HepG2 (cell line): ENCODE data around the gene TMEM132E. TPM values are rescaled to one million over a fixed set of nuclear protein-coding genes. Genes with fewer than 3 reads are reported as not detected.

Experiments used
- ATAC-seq: fragments of 200-7000 bp; cut with Tn5 transposase; 3 replicates; pipeline ENCODE4 v1.9.1; 2020; ENCODE audit warnings: mild to moderate bottlenecking, moderate library complexity
- BruUV-seq: library from RNA; stranded (reverse); fragments of 400-500 nt; replicated peaks from 2 replicates; lab custom pipeline; 2021; lab: Mats Ljungman, UMichigan
- CTCF ChIA-PET: fragments of 300-600 bp; formaldehyde crosslinking; extraction: SDS; loops from one replicate; lab custom pipeline; 2021; ENCODE audit warnings: low total read pairs, inconsistent platforms, low intra/inter-chr PET ratio; lab: Yijun Ruan, JAX
- POLR2A ChIA-PET: fragments of 350-600 bp; sonication (Branson Sonifier 250); formaldehyde crosslinking; loops from one replicate; lab custom pipeline; 2020; ENCODE audit warnings: antibody characterized with exemption, inconsistent platforms; lab: Yijun Ruan, JAX
- DNase-seq: peaks from one replicate; pipeline ENCODE4 v3.0.0-alpha.2; 2015; ENCODE audit warnings: low spot score
- FAIRE-seq: peaks from 3 replicates; lab custom pipeline; 2011; peaks lifted over from hg19 to GRCh38; lab: Jason Lieb, UNC
- H2AFZ ChIP-seq: one replicate; pipeline ENCODE4 v1.6.1; 2011; ENCODE audit warnings: low read length, inconsistent platforms
- H3K27ac ChIP-seq: fragments of 300-600 bp; 3 replicates; pipeline ENCODE4 v1.8.0; 2011; ENCODE audit warnings: mixed run types, mild to moderate bottlenecking, mixed read lengths, low read length, inconsistent platforms; ENCODE audit not compliant: insufficient read depth; ENCODE audit errors: extremely low read length
- H3K27me3 ChIP-seq, 2 experiments: fragments of 200-600 bp in 1 of 2; 2 replicates in 1 of 2; 3 replicates in 1 of 2; pipeline versions ENCODE4 v1.6.0 to v1.8.0; 2011; ENCODE audit warnings: low read length in 2 of 2, mild to moderate bottlenecking in 2 of 2, moderate library complexity in 2 of 2, inconsistent platforms in 1 of 2; ENCODE audit not compliant: insufficient read depth in 2 of 2, control insufficient read depth in 1 of 2
- H3K36me3 ChIP-seq, 2 experiments: fragments of 200-600 bp in 1 of 2; replicated peaks in 1 of 2; 2 replicates in 1 of 2; 3 replicates in 1 of 2; pipeline versions ENCODE4 v1.5.1 to v1.8.0; 2011; ENCODE audit warnings: low read length in 2 of 2, inconsistent platforms in 1 of 2; ENCODE audit not compliant: insufficient read depth in 2 of 2, control insufficient read depth in 1 of 2
- H3K4me1 ChIP-seq: 2 replicates; pipeline ENCODE4 v1.5.1; 2012; ENCODE audit warnings: low read length, inconsistent platforms; ENCODE audit not compliant: insufficient read depth
- H3K4me2 ChIP-seq: 2 replicates; pipeline ENCODE4 v1.6.0; 2011; ENCODE audit warnings: low read depth, low read length, inconsistent platforms
- H3K4me3 ChIP-seq, 3 experiments: fragments of 200-600 bp in 1 of 3; sonication (generic), shearing (Covaris generic) in 1 of 3; replicated peaks in 1 of 3; 2 replicates each; pipeline ENCODE4 v1.5.1; 2011 to 2016; ENCODE audit warnings: low read length in 3 of 3, inconsistent platforms in 2 of 3, low read depth in 2 of 3, mild to moderate bottlenecking in 2 of 3, control low read depth in 1 of 3, mixed read lengths in 1 of 3; ENCODE audit not compliant: insufficient read depth in 1 of 3
- H3K79me2 ChIP-seq: one replicate; pipeline ENCODE4 v1.6.1; 2011; ENCODE audit warnings: low read length, inconsistent platforms; ENCODE audit not compliant: insufficient read depth
- H3K9ac ChIP-seq: 2 replicates; pipeline ENCODE4 v1.6.0; 2011; ENCODE audit warnings: mild to moderate bottlenecking, low read depth, low read length, inconsistent platforms; ENCODE audit not compliant: insufficient read depth
- H3K9me3 ChIP-seq: 2 replicates; pipeline ENCODE4 v1.5.1; 2012; ENCODE audit warnings: mild to moderate bottlenecking, low read length
- H4K20me1 ChIP-seq: 2 replicates; pipeline ENCODE4 v1.6.0; 2011; ENCODE audit warnings: inconsistent platforms, mild to moderate bottlenecking, low read length, moderate library complexity; ENCODE audit not compliant: insufficient read depth
- EED ChIP-seq: sonication (generic); formaldehyde crosslinking; IDR thresholded peaks from 2 replicates; pipeline ENCODE4 v1.5.0; 2020; ENCODE audit warnings: mild to moderate bottlenecking, missing genetic modification reagents
- NONO ChIP-seq, 2 experiments: fragments of 450-650 bp in 1 of 2; sonication (generic) in 1 of 2; formaldehyde crosslinking in 1 of 2; IDR thresholded peaks in 1 of 2; conservative IDR thresholded peaks in 1 of 2; 2 replicates each; pipeline versions ENCODE4 v1.6.1 to v1.8.0; 2017 to 2022; ENCODE audit warnings: mild to moderate bottlenecking in 1 of 2, missing genetic modification reagents in 1 of 2, moderate library complexity in 1 of 2
- SETDB1 ChIP-seq: sonication (generic); formaldehyde crosslinking; IDR thresholded peaks from 2 replicates; pipeline ENCODE4 v1.5.1; 2020; ENCODE audit warnings: missing genetic modification reagents, mild to moderate bottlenecking, borderline replicate concordance
- U2AF1 ChIP-seq: fragments of 200-400 bp; formaldehyde crosslinking; optimal IDR thresholded peaks from 2 replicates; pipeline ENCODE3; 2017; ENCODE audit warnings: mild to moderate bottlenecking, low read depth, low read length
- ZNF230 ChIP-seq: sonication (generic); formaldehyde crosslinking; IDR thresholded peaks from 2 replicates; pipeline ENCODE4 v1.4.0; 2020; ENCODE audit warnings: mild to moderate bottlenecking, missing genetic modification reagents
- ZNF530 ChIP-seq: sonication (generic); formaldehyde crosslinking; IDR thresholded peaks from 2 replicates; pipeline ENCODE4 v1.5.0; 2020; ENCODE audit warnings: low read depth, mild to moderate bottlenecking, missing genetic modification reagents
- ZNF616 ChIP-seq: sonication (generic); formaldehyde crosslinking; IDR thresholded peaks from 2 replicates; pipeline ENCODE4 v1.5.0; 2020; ENCODE audit warnings: low read depth, mild to moderate bottlenecking, missing genetic modification reagents
- whole genome bisulfite sequencing: methylation state at CpG from one replicate; pipeline ENCODE4 v1.1.6; 2017; ENCODE audit warnings: low lambda C conversion rate; 5-methylcytosine and 5-hydroxymethylcytosine counted together
- in situ Hi-C: cut with HindIII; loops from 2 replicates; pipeline ENCODE4 v1.10.0; 2017; ENCODE audit warnings: low pct_unique_long_range_greater_than_20kb; ENCODE audit not compliant: extremely low pct_ligation_motif_present
- intact Hi-C: fragments of 100-400 bp; cut with micrococcal nuclease; formaldehyde crosslinking; loops from one replicate; pipeline ENCODE4 v1.10.0; 2022; ENCODE audit not compliant: unreplicated experiment
- polyA plus RNA-seq, 8 experiments: library from polyadenylated mRNA; depleted of rRNA in 3 of 8; stranded (reverse) in 7 of 8; unstranded in 1 of 8; fragments of >200 nt; fragmentation: Illumina TruSeq in 4 of 8; extraction: Trizol in 4 of 8; gene quantifications; 2 replicates each; pipeline versions ENCODE4 v1.2.1 to v1.2.3, GENCODE V29; 2011 to 2016; ENCODE audit warnings: low read depth in 4 of 8, missing spikeins in 1 of 8, mixed read lengths in 1 of 8; ENCODE audit not compliant: insufficient read depth in 1 of 8
- total RNA-seq, 5 experiments: library from RNA; depleted of rRNA; stranded (reverse); fragments of >200 nt; fragmentation: Illumina TruSeq; extraction: Trizol; gene quantifications; 2 replicates each; pipeline ENCODE4 v1.2.3, GENCODE V29; 2016; ENCODE audit warnings: low read depth in 1 of 5
- TF ChIP-seq, protein P1 (sequence below): sonication (generic); formaldehyde crosslinking; IDR thresholded peaks from 2 replicates; pipeline ENCODE4; 2020; ENCODE audit warnings: missing genetic modification reagents, mild to moderate bottlenecking, borderline replicate concordance
- TF ChIP-seq, protein P2 (sequence below): sonication (generic); formaldehyde crosslinking; IDR thresholded peaks from 2 replicates; pipeline ENCODE4 v1.4.0; 2020; ENCODE audit warnings: mild to moderate bottlenecking, missing genetic modification reagents
- TF ChIP-seq, protein P3 (sequence below): sonication (generic); formaldehyde crosslinking; IDR thresholded peaks from 2 replicates; pipeline ENCODE4 v1.4.0; 2020; ENCODE audit warnings: mild to moderate bottlenecking, missing genetic modification reagents

Gene TMEM132E
- total and polyA plus RNA-seq, 2 of the 13 experiments (the other 11 are each of a cell fraction or from before 2014, with no cell fraction given) = not detected

DNA sequence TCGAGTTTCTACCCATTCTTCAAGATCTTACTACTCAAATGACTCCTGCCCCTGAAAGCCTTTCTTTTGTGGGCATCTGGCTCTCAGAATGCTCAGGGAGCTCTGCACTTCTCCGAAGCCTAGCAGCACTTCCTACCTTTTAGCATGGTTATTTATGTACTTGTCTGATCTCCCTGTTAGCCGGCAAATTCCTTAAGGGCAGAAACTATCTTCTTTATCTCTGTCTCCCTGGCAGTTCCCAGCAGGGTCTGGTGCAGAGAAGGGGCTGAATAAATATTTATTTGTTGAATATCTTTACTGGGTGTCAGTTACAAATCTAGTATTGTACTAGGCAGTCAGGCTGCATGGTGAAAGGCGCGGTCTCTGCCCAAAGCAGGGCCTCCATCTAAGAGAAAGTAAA lies 30.7 kb downstream of the TMEM132E start (continued):
- TF ChIP-seq, protein P1, sequence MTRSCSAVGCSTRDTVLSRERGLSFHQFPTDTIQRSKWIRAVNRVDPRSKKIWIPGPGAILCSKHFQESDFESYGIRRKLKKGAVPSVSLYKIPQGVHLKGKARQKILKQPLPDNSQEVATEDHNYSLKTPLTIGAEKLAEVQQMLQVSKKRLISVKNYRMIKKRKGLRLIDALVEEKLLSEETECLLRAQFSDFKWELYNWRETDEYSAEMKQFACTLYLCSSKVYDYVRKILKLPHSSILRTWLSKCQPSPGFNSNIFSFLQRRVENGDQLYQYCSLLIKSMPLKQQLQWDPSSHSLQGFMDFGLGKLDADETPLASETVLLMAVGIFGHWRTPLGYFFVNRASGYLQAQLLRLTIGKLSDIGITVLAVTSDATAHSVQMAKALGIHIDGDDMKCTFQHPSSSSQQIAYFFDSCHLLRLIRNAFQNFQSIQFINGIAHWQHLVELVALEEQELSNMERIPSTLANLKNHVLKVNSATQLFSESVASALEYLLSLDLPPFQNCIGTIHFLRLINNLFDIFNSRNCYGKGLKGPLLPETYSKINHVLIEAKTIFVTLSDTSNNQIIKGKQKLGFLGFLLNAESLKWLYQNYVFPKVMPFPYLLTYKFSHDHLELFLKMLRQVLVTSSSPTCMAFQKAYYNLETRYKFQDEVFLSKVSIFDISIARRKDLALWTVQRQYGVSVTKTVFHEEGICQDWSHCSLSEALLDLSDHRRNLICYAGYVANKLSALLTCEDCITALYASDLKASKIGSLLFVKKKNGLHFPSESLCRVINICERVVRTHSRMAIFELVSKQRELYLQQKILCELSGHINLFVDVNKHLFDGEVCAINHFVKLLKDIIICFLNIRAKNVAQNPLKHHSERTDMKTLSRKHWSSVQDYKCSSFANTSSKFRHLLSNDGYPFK (CRISPR knock-in tag) = no peak
- no peak for TF ChIP-seq U2AF1

DNA sequence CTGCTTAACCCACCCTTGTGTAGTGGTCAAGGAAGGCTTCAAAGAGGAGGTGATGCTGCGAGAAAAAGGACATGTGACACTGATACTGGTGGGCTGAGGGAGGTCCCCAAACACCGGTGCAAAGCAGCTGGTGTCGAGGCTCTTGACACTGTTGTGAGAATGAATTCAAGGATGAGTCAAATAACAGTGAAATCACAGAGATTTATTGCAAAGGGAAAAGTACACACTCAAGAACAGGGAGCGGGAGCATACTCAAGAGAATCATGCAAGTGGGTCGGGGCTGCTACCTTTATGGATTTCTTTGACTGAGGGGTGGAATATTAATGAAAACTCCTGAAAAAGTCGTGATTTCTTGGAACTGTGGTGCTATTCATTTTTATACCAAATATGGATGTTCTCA lies 31.1 kb downstream of the TMEM132E start:
- Histone ChIP-seq H3K9ac (no peak overlapping the region), H3K4me1 (no peaks in the 10 kb centered on the region), H3K36me3 (no peaks in the 10 kb centered on the region), H3K27ac (no peak overlapping the region), H3K9me3 (no peaks in the 10 kb centered on the region), H2AFZ (no peak overlapping the region), H3K4me3 (no peak overlapping the region), H3K27me3 (peaks cover 2 to 44% of the 10 kb centered on the region in 2 experiments; a peak in 3 of 5 replicates), H3K4me2 (no peak overlapping the region), H3K79me2 (no peaks in the 10 kb centered on the region), H4K20me1 (no peaks in the 10 kb centered on the region)
- POLR2A ChIA-PET = no interaction called here
- in situ Hi-C loops (no loop called here), intact Hi-C loops (no loop called here)
- BruUV-seq = no TSS peak
- FAIRE-seq (no peak), DNase-seq (no peak), ATAC-seq (no peak)
- TF ChIP-seq EED (CRISPR knock-in tag) (no peak), ZNF530 (CRISPR knock-in tag) (no peak), SETDB1 (CRISPR knock-in tag) (no peak), ZNF230 (CRISPR knock-in tag) (no peak), NONO (IDR thresholded peaks at IDR 0.05) (no peak), NONO (CRISPR knock-in tag; conservative IDR thresholded peaks at IDR 0.05) (no peak), ZNF616 (CRISPR knock-in tag) (no peak)
- TF ChIP-seq, protein P2, sequence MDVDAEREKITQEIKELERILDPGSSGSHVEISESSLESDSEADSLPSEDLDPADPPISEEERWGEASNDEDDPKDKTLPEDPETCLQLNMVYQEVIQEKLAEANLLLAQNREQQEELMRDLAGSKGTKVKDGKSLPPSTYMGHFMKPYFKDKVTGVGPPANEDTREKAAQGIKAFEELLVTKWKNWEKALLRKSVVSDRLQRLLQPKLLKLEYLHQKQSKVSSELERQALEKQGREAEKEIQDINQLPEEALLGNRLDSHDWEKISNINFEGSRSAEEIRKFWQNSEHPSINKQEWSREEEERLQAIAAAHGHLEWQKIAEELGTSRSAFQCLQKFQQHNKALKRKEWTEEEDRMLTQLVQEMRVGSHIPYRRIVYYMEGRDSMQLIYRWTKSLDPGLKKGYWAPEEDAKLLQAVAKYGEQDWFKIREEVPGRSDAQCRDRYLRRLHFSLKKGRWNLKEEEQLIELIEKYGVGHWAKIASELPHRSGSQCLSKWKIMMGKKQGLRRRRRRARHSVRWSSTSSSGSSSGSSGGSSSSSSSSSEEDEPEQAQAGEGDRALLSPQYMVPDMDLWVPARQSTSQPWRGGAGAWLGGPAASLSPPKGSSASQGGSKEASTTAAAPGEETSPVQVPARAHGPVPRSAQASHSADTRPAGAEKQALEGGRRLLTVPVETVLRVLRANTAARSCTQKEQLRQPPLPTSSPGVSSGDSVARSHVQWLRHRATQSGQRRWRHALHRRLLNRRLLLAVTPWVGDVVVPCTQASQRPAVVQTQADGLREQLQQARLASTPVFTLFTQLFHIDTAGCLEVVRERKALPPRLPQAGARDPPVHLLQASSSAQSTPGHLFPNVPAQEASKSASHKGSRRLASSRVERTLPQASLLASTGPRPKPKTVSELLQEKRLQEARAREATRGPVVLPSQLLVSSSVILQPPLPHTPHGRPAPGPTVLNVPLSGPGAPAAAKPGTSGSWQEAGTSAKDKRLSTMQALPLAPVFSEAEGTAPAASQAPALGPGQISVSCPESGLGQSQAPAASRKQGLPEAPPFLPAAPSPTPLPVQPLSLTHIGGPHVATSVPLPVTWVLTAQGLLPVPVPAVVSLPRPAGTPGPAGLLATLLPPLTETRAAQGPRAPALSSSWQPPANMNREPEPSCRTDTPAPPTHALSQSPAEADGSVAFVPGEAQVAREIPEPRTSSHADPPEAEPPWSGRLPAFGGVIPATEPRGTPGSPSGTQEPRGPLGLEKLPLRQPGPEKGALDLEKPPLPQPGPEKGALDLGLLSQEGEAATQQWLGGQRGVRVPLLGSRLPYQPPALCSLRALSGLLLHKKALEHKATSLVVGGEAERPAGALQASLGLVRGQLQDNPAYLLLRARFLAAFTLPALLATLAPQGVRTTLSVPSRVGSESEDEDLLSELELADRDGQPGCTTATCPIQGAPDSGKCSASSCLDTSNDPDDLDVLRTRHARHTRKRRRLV = no peak
- TF ChIP-seq, protein P3, sequence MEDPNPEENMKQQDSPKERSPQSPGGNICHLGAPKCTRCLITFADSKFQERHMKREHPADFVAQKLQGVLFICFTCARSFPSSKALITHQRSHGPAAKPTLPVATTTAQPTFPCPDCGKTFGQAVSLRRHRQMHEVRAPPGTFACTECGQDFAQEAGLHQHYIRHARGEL = no peak
- CTCF ChIA-PET = no interaction called here
- WGBS = 6% methylated on average over 6 of the region's 6 CpGs
